Osteoblast (primary cell): ENCODE data around the gene TBC1D5. TPM values are rescaled to one million over a fixed set of nuclear protein-coding genes. Genes with fewer than 3 reads are reported as not detected.
A peak's percentile ranks its signal among the peaks of the same experiment; 100 is the strongest.
"Not testable (repeated sequence)": the region's sequence is repeated elsewhere in the genome, so short reads cannot be mapped to it uniquely, and the experiment has no call there.

ENCODE experiments used
- DNase-seq: peaks from one replicate; pipeline ENCODE4 v3.0.0; 2011; ENCODE audit warnings: low spot score, mixed read lengths; ENCODE audit not compliant: insufficient read length; ENCODE audit errors: missing footprints
- H2AFZ ChIP-seq: 2 replicates; pipeline ENCODE4 v1.6.0; 2011; ENCODE audit warnings: mild to moderate bottlenecking, low read length
- H3K27ac ChIP-seq: 2 replicates; pipeline ENCODE4 v1.5.1; 2011; ENCODE audit warnings: mild to moderate bottlenecking, low read depth, low read length, moderate library complexity
- H3K27me3 ChIP-seq: 2 replicates; pipeline ENCODE4 v1.6.0; 2012; ENCODE audit warnings: mild to moderate bottlenecking, control low read depth, inconsistent platforms, low read length, moderate library complexity; ENCODE audit not compliant: insufficient read depth
- H3K36me3 ChIP-seq: 2 replicates; pipeline ENCODE4 v1.5.1; 2011; ENCODE audit warnings: mild to moderate bottlenecking, low read length, control low read depth, moderate library complexity; ENCODE audit not compliant: insufficient read depth
- H3K4me1 ChIP-seq: 2 replicates; pipeline ENCODE4 v1.5.1; 2011; ENCODE audit warnings: mild to moderate bottlenecking, low read length, control low read depth, moderate library complexity; ENCODE audit not compliant: insufficient read depth
- H3K4me2 ChIP-seq: 2 replicates; pipeline ENCODE4 v1.6.0; 2011; ENCODE audit warnings: mild to moderate bottlenecking, low read length; ENCODE audit not compliant: insufficient read depth
- H3K4me3 ChIP-seq: fragments of 200-600 bp; sonication (generic); 3 replicates; pipeline ENCODE4 v1.5.1; 2012; ENCODE audit warnings: mild to moderate bottlenecking, low read length, inconsistent platforms; ENCODE audit not compliant: insufficient read depth
- H3K79me2 ChIP-seq: 2 replicates; pipeline ENCODE4 v1.6.0; 2012; ENCODE audit warnings: mild to moderate bottlenecking, low read length, control low read depth, inconsistent platforms; ENCODE audit not compliant: insufficient read depth
- H3K9me3 ChIP-seq: 2 replicates; pipeline ENCODE4 v1.5.1; 2011; ENCODE audit warnings: low read depth, low read length, control low read depth
- H4K20me1 ChIP-seq: 2 replicates; pipeline ENCODE4 v1.6.0; 2012; ENCODE audit warnings: mild to moderate bottlenecking, low read length, control low read depth; ENCODE audit not compliant: insufficient read depth
- total RNA-seq: library from RNA; depleted of rRNA; stranded (reverse); fragments of >200 nt; gene quantifications from 2 replicates; pipeline ENCODE4 v1.2.3, GENCODE V29; 2012
- TF ChIP-seq, protein P1 (sequence below): IDR thresholded peaks from 2 replicates; pipeline ENCODE4 v1.5.1; 2011; ENCODE audit warnings: mild to moderate bottlenecking, low read depth, low read length, moderate library complexity; ENCODE audit errors: extremely low read depth

Gene TBC1D5
- total RNA-seq, 1 donor: 117 TPM

DNA sequence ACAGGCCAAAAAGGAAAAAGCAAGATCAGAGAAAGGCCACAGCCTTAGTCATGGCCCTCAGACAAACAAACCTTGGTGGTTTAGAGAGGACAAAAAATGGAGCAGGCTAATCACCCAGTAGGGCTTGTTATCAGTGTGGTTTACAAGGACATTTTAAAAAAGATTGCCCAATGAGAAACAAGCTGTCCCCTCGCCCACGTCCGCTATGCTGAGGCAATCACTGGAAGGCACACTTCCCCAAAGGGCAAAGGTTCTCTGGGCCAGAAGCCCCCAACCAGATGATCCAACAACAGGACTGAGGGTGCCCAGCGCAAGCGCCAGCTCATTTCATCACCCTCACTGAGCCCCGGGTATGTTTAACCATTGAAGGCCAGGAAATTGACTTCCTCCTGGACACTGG is 34.9 kb upstream of the TBC1D5 start:
- H2AFZ ChIP-seq, H4K20me1 ChIP-seq, H3K36me3 ChIP-seq, H3K4me2 ChIP-seq, H3K4me1 ChIP-seq, H3K79me2 ChIP-seq, DNase-seq, H3K4me3 ChIP-seq, H3K9me3 ChIP-seq, H3K27me3 ChIP-seq, H3K27ac ChIP-seq: not testable (repeated sequence)

DNA sequence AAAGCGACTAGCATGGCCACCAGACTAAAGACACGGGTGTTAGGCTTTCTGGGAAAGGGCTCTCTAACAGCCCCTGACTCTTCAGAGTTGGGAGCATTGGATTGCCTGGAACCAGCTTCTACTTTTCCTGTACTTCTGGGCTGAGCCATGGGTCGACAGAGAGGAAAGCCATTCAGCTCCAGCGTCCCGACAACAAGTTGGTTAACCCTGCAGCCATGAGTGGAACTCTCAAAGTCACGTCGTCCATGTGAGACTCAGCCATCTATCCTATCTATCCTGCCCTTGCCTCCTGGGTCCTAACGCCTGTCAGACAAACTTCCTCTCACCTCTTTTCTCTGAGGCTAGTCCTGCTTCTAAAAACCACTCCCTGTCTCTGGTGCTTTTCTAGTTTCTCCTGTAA is 32.6 kb upstream of the TBC1D5 start:
- Histone ChIP-seq H3K36me3 (no peaks in the 10 kb centered on the region), H2AFZ (no peak overlapping the region), H4K20me1 (no peaks in the 10 kb centered on the region), H3K79me2 (no peaks in the 10 kb centered on the region), H3K9me3 (no peaks in the 10 kb centered on the region), H3K27ac (no peak overlapping the region), H3K4me2 (no peak overlapping the region), H3K4me1 (no peaks in the 10 kb centered on the region), H3K4me3 (no peak overlapping the region), H3K27me3 (no peaks in the 10 kb centered on the region)
- TF ChIP-seq, protein P1, sequence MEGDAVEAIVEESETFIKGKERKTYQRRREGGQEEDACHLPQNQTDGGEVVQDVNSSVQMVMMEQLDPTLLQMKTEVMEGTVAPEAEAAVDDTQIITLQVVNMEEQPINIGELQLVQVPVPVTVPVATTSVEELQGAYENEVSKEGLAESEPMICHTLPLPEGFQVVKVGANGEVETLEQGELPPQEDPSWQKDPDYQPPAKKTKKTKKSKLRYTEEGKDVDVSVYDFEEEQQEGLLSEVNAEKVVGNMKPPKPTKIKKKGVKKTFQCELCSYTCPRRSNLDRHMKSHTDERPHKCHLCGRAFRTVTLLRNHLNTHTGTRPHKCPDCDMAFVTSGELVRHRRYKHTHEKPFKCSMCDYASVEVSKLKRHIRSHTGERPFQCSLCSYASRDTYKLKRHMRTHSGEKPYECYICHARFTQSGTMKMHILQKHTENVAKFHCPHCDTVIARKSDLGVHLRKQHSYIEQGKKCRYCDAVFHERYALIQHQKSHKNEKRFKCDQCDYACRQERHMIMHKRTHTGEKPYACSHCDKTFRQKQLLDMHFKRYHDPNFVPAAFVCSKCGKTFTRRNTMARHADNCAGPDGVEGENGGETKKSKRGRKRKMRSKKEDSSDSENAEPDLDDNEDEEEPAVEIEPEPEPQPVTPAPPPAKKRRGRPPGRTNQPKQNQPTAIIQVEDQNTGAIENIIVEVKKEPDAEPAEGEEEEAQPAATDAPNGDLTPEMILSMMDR: no peak
- no peak for DNase-seq

DNA sequence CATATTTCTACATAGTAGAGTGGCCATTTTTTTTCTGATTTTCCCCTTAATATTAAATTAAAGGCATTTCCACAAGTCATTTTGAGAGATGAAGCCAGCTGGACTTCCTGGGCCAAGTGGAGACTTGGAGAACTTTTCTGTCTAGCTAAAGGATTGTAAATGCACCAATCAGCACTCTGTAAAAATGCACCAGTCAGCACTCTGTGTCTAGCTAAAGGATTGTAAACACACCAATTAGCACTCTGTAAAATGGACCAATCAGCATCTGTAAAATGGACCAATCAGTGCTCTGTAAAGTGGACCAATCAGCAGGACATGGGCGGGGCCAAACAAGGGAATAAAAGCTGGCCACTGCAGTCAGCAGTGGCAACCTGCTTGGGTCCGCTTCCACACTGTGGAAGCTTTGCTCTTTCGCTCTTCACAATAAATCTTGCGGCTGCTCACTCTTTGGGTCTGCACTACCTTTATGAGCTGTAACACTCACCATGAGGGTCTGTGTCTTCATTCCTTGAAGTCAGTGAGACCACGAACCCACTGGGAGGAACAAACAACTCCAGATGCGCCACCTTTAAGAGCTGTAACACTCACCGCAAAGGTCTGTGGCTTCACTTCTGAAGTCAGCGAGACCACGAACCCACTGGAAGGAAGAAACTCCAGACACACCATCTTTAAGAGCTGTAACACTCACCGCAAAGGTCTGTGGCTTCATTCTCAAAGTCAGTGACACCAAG is 31.9 kb upstream of the TBC1D5 start:
- H3K79me2 ChIP-seq, H3K9me3 ChIP-seq, H3K4me2 ChIP-seq, H3K27me3 ChIP-seq, H2AFZ ChIP-seq, H3K4me1 ChIP-seq, H4K20me1 ChIP-seq, H3K36me3 ChIP-seq, DNase-seq, H3K27ac ChIP-seq, H3K4me3 ChIP-seq: not testable (repeated sequence)

DNA sequence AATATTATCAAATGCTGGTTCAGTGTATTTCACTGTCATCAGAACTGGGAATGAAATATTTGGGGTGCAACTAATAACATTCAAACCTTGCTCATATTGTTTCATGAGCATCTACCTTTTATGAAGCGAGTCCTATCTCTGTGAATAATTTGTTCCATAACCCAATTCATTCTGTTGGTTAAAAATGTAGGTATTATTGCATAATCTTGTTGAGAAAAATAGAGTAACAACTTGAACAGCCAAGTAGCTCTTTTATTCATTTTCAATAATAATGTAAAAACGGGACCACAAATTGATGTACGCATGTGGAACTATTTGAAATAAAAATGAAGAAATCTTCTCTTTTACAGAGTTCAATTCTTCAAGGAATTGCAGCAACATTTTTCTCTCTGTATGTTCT is 30.1 kb upstream of the TBC1D5 start:
- DNase-seq: no peak
- Histone ChIP-seq H3K36me3 (no peaks in the 10 kb centered on the region), H3K4me3 (no peak overlapping the region), H3K27ac (no peak overlapping the region), H3K79me2 (no peaks in the 10 kb centered on the region), H3K4me2 (no peak overlapping the region), H3K27me3 (no peaks in the 10 kb centered on the region), H3K9me3 (no peaks in the 10 kb centered on the region), H3K4me1 (no peaks in the 10 kb centered on the region), H4K20me1 (no peaks in the 10 kb centered on the region), H2AFZ (no peak overlapping the region)
- TF ChIP-seq, protein P1: no peak

DNA sequence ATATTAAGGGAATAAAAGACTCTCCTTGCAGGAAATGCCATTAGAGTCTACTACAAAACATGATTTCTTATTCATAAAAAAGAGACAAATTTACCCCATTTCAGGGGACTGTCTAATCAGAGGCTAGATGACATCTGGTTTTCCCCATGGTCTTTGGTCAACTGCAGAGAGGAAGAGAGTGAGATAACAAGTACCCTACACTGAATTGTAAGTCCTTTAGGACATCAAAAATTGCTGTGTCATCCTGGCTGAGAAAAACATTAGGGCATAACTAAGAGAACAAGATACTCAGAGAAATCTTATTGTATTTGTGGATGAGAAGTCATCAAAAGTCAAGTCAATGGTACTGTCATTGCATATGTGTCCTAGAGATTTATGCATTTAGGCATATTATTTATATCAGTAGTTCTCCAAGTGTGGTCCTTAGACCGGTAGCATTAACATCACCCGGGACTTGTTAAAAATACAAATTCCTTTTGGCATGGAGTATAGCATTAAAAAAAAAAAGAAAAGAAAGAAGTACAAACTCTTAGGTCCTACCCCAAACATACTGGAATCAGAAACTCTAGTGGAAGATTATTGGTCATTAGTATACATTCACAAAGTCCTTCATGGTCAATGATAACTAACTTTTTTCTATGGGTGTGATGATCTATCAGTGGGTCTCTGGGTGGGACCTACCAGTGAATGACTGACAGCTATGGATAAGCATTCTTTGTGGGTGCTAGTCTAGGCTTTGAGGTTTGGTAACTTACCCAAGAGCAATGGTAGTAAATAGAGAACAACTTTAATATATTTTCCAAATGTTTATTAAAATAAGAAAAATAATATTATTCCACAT is 29.0 kb upstream of the TBC1D5 start:
- Histone ChIP-seq H3K27me3 (no peaks in the 10 kb centered on the region), H3K4me1 (no peaks in the 10 kb centered on the region), H3K79me2 (no peaks in the 10 kb centered on the region), H3K36me3 (no peaks in the 10 kb centered on the region), H3K4me2 (no peak overlapping the region), H3K4me3 (no peak overlapping the region), H4K20me1 (no peaks in the 10 kb centered on the region), H2AFZ (peak overlapping the region; percentile 67), H3K27ac (no peak overlapping the region), H3K9me3 (no peaks in the 10 kb centered on the region)
- DNase-seq: no peak
- TF ChIP-seq, protein P1: no peak
